Uterus (tissue), 4 donors: ENCODE data around the gene ZNF75A. TPM values are rescaled to one million over a fixed set of nuclear protein-coding genes. Genes with fewer than 3 reads are reported as not detected.

ENCODE experiments used
- DNase-seq, 2 donors: peaks; one replicate each; pipeline ENCODE4 v3.0.0-alpha.2; 2019 to 2020
- H3K27ac ChIP-seq, 2 donors: fragments of 200-600 bp; sonication (generic); 1 replicate in 1 of 2; 2 replicates in 1 of 2; pipeline ENCODE4 v1.5.1; 2016 to 2018
- H3K27me3 ChIP-seq, 2 donors: fragments of 200-600 bp; sonication (generic); one replicate each; pipeline ENCODE4 v1.5.1; 2018 to 2019; ENCODE audit warnings: control low read depth in 1 of 2
- H3K36me3 ChIP-seq, 2 donors: fragments of 200-600 bp; sonication (generic); one replicate each; pipeline ENCODE4 v1.5.1; 2019; ENCODE audit warnings: control low read depth in 1 of 2
- H3K4me1 ChIP-seq, 2 donors: fragments of 200-600 bp; sonication (generic); one replicate each; pipeline ENCODE4 v1.5.1; 2018 to 2019; ENCODE audit warnings: control low read depth in 1 of 2
- H3K4me3 ChIP-seq, 2 donors: fragments of 200-600 bp; sonication (generic); 1 replicate in 1 of 2; 2 replicates in 1 of 2; pipeline ENCODE4 v1.5.1; 2018 to 2019; ENCODE audit warnings: mild to moderate bottlenecking in 1 of 2
- H3K9me3 ChIP-seq, 2 donors: fragments of 200-600 bp; sonication (generic); one replicate each; pipeline ENCODE4 v1.5.1; 2019; ENCODE audit warnings: control low read depth in 1 of 2
- POLR2A ChIP-seq, 2 donors: fragments of 450-650 bp; IDR thresholded peaks; one replicate each; pipeline ENCODE4 v1.6.1; 2016; ENCODE audit warnings: antibody characterized with exemption in 2 of 2, mild to moderate bottlenecking in 1 of 2, moderate library complexity in 1 of 2
- intact Hi-C: fragments of 100-400 bp; cut with DNase I; formaldehyde crosslinking; loops from one replicate; pipeline ENCODE4 v1.15.1; 2023; ENCODE audit warnings: low total_unique reads
- total RNA-seq, 4 donors: library from RNA; depleted of rRNA in 3 of 4; stranded (reverse); fragments of >200 nt in 3 of 4; gene quantifications; one replicate each; pipeline versions ENCODE4 v1.1.0 to v1.2.4, GENCODE V29; 2014 to 2023
- TF ChIP-seq, protein P1 (sequence below), 4 experiments: fragments of 200-600 bp in 2 of 4; fragments of 450-650 bp in 2 of 4; sonication (generic) in 2 of 4; IDR thresholded peaks; one replicate each; pipeline ENCODE4 v1.5.1; 2016 to 2019; ENCODE audit warnings: antibody characterized with exemption in 4 of 4, mild to moderate bottlenecking in 2 of 4, moderate library complexity in 1 of 4
- donor health status: DM: yes; HTN: yes; CAD: no.

Gene ZNF75A
- total RNA-seq, 4 donors from 2014 or later, result 8.8 to 54.5 (median 30.9) TPM

DNA sequence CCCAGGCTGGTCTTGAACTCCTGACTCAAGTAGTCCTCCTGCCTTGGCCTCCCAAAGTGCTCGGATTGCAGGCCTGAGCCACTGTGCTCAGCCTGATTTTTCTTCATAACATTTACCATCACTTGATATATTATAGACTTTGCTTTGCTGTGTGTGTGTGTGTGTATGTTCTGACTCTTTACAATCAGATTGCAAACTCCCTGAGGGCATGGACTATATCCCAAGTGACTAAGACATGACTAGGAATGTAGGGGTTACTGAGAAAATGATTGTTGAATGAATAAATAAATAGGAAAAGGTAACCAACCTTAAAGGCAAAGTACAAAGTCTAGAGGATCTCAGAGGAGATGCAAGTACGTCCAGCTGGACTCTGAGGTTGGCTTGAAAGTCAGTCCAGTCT lies 40.7 kb downstream of the ZNF75A start:
- Histone ChIP-seq H3K36me3 (no peaks in the 10 kb centered on the region), H3K27ac (no peak overlapping the region), H3K4me3 (no peak overlapping the region), H3K4me1 (no peaks in the 10 kb centered on the region), H3K27me3 (no peaks in the 10 kb centered on the region), H3K9me3 (no peaks in the 10 kb centered on the region)
- no peak for TF ChIP-seq POLR2A (IDR thresholded peaks at IDR 0.05)
- TF ChIP-seq, protein P1, sequence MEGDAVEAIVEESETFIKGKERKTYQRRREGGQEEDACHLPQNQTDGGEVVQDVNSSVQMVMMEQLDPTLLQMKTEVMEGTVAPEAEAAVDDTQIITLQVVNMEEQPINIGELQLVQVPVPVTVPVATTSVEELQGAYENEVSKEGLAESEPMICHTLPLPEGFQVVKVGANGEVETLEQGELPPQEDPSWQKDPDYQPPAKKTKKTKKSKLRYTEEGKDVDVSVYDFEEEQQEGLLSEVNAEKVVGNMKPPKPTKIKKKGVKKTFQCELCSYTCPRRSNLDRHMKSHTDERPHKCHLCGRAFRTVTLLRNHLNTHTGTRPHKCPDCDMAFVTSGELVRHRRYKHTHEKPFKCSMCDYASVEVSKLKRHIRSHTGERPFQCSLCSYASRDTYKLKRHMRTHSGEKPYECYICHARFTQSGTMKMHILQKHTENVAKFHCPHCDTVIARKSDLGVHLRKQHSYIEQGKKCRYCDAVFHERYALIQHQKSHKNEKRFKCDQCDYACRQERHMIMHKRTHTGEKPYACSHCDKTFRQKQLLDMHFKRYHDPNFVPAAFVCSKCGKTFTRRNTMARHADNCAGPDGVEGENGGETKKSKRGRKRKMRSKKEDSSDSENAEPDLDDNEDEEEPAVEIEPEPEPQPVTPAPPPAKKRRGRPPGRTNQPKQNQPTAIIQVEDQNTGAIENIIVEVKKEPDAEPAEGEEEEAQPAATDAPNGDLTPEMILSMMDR (IDR thresholded peaks at IDR 0.05), result no peak
- no peak for DNase-seq
- intact Hi-C loops, result no loop called here

DNA sequence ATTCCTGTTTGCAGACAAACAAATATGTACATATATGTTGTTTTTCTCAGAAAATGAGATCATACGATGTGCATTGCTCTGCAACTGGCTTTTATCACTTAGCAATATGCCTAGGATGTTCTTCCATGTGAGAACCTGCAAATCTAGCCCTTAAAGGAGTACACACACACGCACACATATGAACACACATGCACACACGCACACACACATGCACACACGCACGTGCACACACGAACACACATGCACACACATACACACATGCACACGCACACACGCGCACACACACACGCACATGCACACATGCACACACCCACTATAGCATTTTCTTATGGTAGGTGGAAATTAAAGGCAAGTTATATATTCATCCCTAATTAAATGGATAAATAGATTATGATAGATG lies 42.3 kb downstream of the ZNF75A start:
- no peaks in the 10 kb centered on the region for H3K27me3 ChIP-seq
- H3K27ac ChIP-seq, result no peak overlapping the region
- H3K36me3 ChIP-seq, result no peaks in the 10 kb centered on the region
- H3K9me3 ChIP-seq, result no peaks in the 10 kb centered on the region
- intact Hi-C loops, result no loop called here
- TF ChIP-seq, protein P1 (IDR thresholded peaks at IDR 0.05), result no peak
- TF ChIP-seq POLR2A (IDR thresholded peaks at IDR 0.05), result no peak
- no peak for DNase-seq
- no peaks in the 10 kb centered on the region for H3K4me1 ChIP-seq
- no peak overlapping the region for H3K4me3 ChIP-seq

DNA sequence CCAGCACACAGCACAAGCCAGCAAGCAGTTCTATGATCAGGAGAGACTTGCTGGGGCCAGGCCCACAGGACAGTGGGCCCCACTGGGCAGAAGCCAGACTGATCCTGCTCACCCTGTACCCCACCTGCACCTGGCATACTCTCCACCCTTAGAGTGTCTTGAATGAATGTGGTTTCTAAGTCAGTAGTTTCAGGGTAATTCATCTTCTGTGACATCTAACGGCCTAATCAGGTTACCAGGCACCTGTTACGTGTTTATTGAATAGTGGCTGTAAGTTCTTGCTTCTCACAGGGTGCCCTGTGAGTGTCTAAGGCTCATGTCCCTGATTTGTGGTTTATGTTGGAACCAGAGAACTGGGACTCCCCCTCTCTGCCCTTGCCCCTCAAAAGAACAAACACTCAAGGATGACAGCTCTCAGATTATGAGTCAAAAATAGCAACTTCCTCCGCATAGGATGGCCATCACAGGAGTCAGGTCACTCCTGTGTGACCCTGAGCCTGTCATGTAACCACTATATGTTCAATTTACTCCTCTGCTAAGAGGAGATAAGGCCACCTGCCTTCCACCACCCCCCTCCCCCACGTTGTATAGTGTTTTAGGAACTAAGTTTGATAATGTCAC lies 43.4 kb downstream of the ZNF75A start:
- no peaks in the 10 kb centered on the region for H3K9me3 ChIP-seq
- H3K36me3 ChIP-seq, result no peaks in the 10 kb centered on the region
- TF ChIP-seq POLR2A (IDR thresholded peaks at IDR 0.05), result no peak
- TF ChIP-seq, protein P1 (IDR thresholded peaks at IDR 0.05), result no peak
- H3K4me3 ChIP-seq, result no peak overlapping the region
- H3K27ac ChIP-seq, result no peak overlapping the region
- no peaks in the 10 kb centered on the region for H3K27me3 ChIP-seq
- H3K4me1 ChIP-seq, result no peaks in the 10 kb centered on the region
- intact Hi-C loops, result no loop called here
- no peak for DNase-seq

DNA sequence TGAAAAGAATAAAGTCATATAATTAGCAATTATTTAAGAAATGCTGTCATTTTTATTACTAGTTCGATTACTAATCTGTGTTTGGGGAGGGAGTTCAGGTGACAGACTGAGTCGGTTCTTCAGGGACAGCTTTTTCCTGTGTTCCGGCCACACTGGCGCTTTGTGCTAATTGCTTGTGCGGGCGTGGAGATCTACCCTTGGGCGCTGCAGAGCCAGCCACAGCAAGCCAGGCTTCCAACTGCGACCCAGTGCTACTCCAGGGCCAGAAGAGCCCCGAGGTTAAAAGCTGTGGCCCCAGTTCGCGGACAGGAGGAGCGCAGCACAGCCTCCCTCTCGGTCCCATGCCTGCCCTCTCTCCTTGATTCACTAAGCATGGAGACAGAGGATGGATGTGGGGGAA lies 43.9 kb downstream of the ZNF75A start:
- Histone ChIP-seq H3K27me3 (no peaks in the 10 kb centered on the region), H3K4me1 (no peaks in the 10 kb centered on the region), H3K36me3 (no peaks in the 10 kb centered on the region), H3K9me3 (no peaks in the 10 kb centered on the region), H3K27ac (no peak overlapping the region), H3K4me3 (no peak overlapping the region)
- TF ChIP-seq, protein P1 (IDR thresholded peaks at IDR 0.05), result no peak
- TF ChIP-seq POLR2A (IDR thresholded peaks at IDR 0.05), result no peak
- no peak for DNase-seq
- intact Hi-C loops, result no loop called here

DNA sequence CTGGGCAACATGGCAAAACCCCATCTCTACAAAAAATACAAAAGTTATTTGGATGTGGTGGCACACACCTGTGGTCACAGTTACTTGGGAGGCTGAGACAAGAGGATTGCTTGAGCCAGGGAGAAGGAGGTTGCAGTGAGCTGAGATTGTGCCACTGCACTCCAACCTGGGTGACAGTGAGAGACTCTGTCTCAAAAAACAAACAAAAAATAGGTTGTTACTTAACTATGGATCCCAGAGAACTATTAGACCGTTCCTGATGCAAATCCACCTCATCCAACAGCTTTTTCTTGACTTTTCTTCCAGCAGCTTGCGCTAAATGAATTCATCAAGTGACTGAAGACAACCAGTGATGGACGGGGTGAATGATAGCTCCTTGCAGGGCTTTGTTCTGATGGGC lies 50.3 kb downstream of the ZNF75A start, which contains the start of gene OR2C1:
TSS of gene OR2C1 (plus strand) at position 301 of the 400 bp plus-strand sequence. CDS start at position 353, 52 bp downstream.
- Histone ChIP-seq H3K4me3 (no peak within 1 kb of the TSS), H3K27ac (no peak within 1 kb of the TSS), H3K4me1 (no peaks in the 10 kb centered on the region), H3K9me3 (no peaks in the 10 kb centered on the region), H3K27me3 (no peaks in the 10 kb centered on the region), H3K36me3 (no peaks in the 10 kb centered on the region)
- intact Hi-C loops, result no loop called here
- TF ChIP-seq, protein P1 (IDR thresholded peaks at IDR 0.05), result no peak
- TF ChIP-seq POLR2A (IDR thresholded peaks at IDR 0.05), result no peak
- no peak for DNase-seq
